ENCODE results near the gene FTO. TPM values are rescaled to one million over a fixed set of nuclear protein-coding genes. Genes with fewer than 3 reads are reported as not detected.
"Not testable (repeated sequence)": the region's sequence is repeated elsewhere in the genome, so short reads cannot be mapped to it uniquely, and the experiment has no call there.

The FTO gene
- total and polyA plus RNA-seq, 4 experiments from 2014 or later, result 61.5 to 126 (median 69.7) TPM

DNA sequence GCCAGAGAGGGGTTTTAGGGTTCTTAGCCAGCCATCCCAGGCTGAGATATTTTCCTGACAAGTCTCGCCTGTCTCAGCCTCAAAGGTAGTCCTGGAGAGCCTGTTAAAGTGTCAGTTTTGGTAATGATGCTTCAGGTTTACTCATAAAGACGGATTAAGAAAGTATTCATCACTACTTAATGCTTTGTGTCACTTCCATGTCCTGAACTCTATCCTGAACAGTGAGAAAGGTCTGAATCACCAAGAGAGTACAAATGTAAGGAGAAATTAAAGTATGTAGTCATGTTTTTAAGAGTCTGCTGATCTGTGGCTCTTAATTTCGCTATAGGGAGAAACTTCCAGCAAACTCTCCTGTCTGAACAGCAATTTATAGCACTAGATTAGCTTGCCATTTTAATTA, 14.3 kb upstream of the FTO start:
- no peak overlapping the region for H3K27ac ChIP-seq (ENCODE audit: low read depth, low read length)
- H3K4me3 Mint-ChIP-seq, result no peak overlapping the region
- H3K27me3 ChIP-seq (ENCODE audit: insufficient read depth, low read length), result no peaks in the 10 kb centered on the region
- H3K36me3 ChIP-seq (ENCODE audit: insufficient read depth, low read length), result no peaks in the 10 kb centered on the region
- ChIA-PET POLR2A (ENCODE audit: partially characterized antibody) (no interaction called here), CTCF (ENCODE audit: partially characterized antibody) (no interaction called here)
- no peak for DNase-seq
- peaks cover 0 to 5% (median 0%) of the 10 kb centered on the region in 8 donors for H3K9me3 Mint-ChIP-seq
- intact Hi-C loops (cut with micrococcal nuclease), result no loop called here
- no peaks in the 10 kb centered on the region for H3K27me3 Mint-ChIP-seq
- H3K27ac Mint-ChIP-seq, result no peak overlapping the region
- no peaks in the 10 kb centered on the region for H3K4me1 ChIP-seq (ENCODE audit: insufficient read depth, low read length)
- H3K36me3 Mint-ChIP-seq, result peaks cover 16 to 21% of the 10 kb centered on the region in 2 donors
- no peaks in the 10 kb centered on the region for H3K4me1 Mint-ChIP-seq
- H3K4me3 ChIP-seq (ENCODE audit: low read length in 2 of 2), result no peak overlapping the region
- no peaks in the 10 kb centered on the region for H3K9me3 ChIP-seq (ENCODE audit: control insufficient read depth in 1 of 2, low read length in 2 of 2)

DNA sequence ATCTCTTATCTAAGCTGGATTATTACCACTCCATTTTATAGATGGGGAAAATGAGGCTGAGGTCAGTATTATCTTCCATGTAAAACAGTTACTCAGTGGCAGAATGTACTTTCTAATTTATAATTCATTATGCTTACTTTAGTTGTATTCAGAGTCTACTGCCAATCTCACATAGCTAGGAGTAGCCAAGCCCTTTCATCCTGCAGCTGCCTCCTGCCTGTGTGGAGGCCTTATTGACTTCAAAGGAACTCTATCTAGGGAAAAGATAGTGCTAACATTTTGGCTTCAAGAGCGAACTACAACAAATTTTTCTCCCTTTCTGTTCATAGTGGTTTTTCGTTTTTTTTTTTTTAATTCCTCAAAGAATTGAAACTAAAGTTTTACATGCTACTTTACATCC, 13.2 kb upstream of the FTO start:
- Histone ChIP-seq H3K36me3 (ENCODE audit: insufficient read depth, low read length) (no peaks in the 10 kb centered on the region), H3K27me3 (ENCODE audit: insufficient read depth, low read length) (no peaks in the 10 kb centered on the region), H3K9me3 (ENCODE audit: control insufficient read depth in 1 of 2, low read length in 2 of 2) (no peaks in the 10 kb centered on the region), H3K4me1 (ENCODE audit: insufficient read depth, low read length) (no peaks in the 10 kb centered on the region), H3K27ac (ENCODE audit: low read depth, low read length) (no peak overlapping the region), H3K4me3 (ENCODE audit: low read length in 2 of 2) (no peak overlapping the region)
- Mint-ChIP-seq H3K36me3 (peaks cover 14 to 15% of the 10 kb centered on the region in 2 donors), H3K4me3 (no peak overlapping the region), H3K27ac (no peak overlapping the region), H3K27me3 (no peaks in the 10 kb centered on the region), H3K9me3 (no peaks in the 10 kb centered on the region), H3K4me1 (no peaks in the 10 kb centered on the region)
- DNase-seq, result no peak
- ChIA-PET POLR2A (ENCODE audit: partially characterized antibody) (no interaction called here), CTCF (ENCODE audit: partially characterized antibody) (no interaction called here)
- intact Hi-C loops (cut with micrococcal nuclease), result no loop called here

GRCh38 chr16:53692146-53692545, 11.8 kb upstream of the FTO start:
- H3K27ac ChIP-seq (ENCODE audit: low read depth, low read length), result no peak overlapping the region
- Mint-ChIP-seq H3K9me3 (no peaks in the 10 kb centered on the region), H3K27ac (no peak overlapping the region), H3K4me1 (no peaks in the 10 kb centered on the region), H3K36me3 (peaks cover 12% of the 10 kb centered on the region in 2 donors), H3K27me3 (no peaks in the 10 kb centered on the region), H3K4me3 (no peak overlapping the region)
- ChIA-PET POLR2A (ENCODE audit: partially characterized antibody) (no interaction called here), CTCF (ENCODE audit: partially characterized antibody) (no interaction called here)
- H3K27me3 ChIP-seq (ENCODE audit: insufficient read depth, low read length), result no peaks in the 10 kb centered on the region
- no peak overlapping the region for H3K4me3 ChIP-seq (ENCODE audit: low read length in 2 of 2)
- H3K9me3 ChIP-seq (ENCODE audit: control insufficient read depth in 1 of 2, low read length in 2 of 2), result no peaks in the 10 kb centered on the region
- no peak for DNase-seq
- intact Hi-C loops (cut with micrococcal nuclease), result no loop called here
- H3K36me3 ChIP-seq (ENCODE audit: insufficient read depth, low read length), result no peaks in the 10 kb centered on the region
- no peaks in the 10 kb centered on the region for H3K4me1 ChIP-seq (ENCODE audit: insufficient read depth, low read length)

DNA sequence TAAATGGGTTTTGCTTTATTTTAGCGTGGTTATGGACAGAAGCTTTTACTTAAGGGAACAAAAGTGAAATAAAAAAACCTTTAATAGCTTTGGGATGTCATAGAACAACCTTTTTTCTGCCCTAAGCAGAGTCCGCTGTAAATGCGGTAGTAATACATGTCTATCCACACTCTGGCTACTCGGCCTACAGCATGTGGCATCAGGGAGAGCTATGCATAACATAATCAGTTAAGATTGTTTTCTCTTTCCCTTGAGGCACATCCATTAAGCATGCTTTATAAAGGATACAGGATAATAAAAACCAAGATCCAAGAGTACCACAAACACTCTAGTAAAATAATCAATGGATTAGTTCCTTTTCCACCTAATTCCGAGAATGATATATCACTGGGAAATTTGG, 10.6 kb upstream of the FTO start:
- ChIA-PET CTCF (ENCODE audit: partially characterized antibody) (no interaction called here), POLR2A (ENCODE audit: partially characterized antibody) (no interaction called here)
- Histone ChIP-seq H3K4me3 (ENCODE audit: low read length in 2 of 2) (no peak overlapping the region), H3K27me3 (ENCODE audit: insufficient read depth, low read length) (no peaks in the 10 kb centered on the region), H3K4me1 (ENCODE audit: insufficient read depth, low read length) (no peaks in the 10 kb centered on the region), H3K36me3 (ENCODE audit: insufficient read depth, low read length) (no peaks in the 10 kb centered on the region), H3K27ac (ENCODE audit: low read depth, low read length) (no peak overlapping the region), H3K9me3 (ENCODE audit: control insufficient read depth in 1 of 2, low read length in 2 of 2) (no peaks in the 10 kb centered on the region)
- Mint-ChIP-seq H3K36me3 (peaks cover 12% of the 10 kb centered on the region in 2 donors), H3K27me3 (no peaks in the 10 kb centered on the region), H3K4me1 (no peaks in the 10 kb centered on the region), H3K4me3 (no peak overlapping the region), H3K27ac (no peak overlapping the region), H3K9me3 (no peaks in the 10 kb centered on the region)
- DNase-seq, result no peak
- intact Hi-C loops (cut with micrococcal nuclease), result no loop called here

DNA sequence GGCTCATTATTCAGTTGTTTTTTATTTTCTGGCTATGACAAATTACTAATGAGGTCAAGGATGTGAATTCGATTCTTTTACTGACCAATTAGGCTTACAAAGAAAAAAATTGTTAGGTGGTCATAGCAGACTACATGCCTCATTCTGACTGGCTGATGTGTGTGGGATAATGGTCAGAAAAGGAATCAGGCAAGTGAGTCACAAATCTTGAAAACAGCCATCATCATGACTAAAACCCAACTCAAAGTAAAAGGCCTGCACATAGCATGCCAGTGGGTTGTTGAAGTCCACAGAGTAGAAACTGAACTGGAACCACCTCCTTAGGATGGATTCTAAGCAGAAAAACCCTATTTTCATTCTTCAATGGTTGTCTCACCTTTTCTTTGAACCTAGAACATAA, 8.9 kb upstream of the FTO start:
- intact Hi-C loops (cut with micrococcal nuclease), result no loop called here
- no peak for DNase-seq
- no peak overlapping the region for H3K27ac Mint-ChIP-seq

GRCh38 chr16:53698271-53698670, 5.7 kb upstream of the FTO start:
- H3K9me3 ChIP-seq (ENCODE audit: control insufficient read depth in 1 of 2, low read length in 2 of 2); H3K4me3 Mint-ChIP-seq; H3K27ac Mint-ChIP-seq; DNase-seq; H3K4me1 Mint-ChIP-seq; H3K27me3 Mint-ChIP-seq; H3K27ac ChIP-seq (ENCODE audit: low read depth, low read length); H3K36me3 Mint-ChIP-seq; CTCF ChIA-PET (ENCODE audit: partially characterized antibody); intact Hi-C loops (cut with micrococcal nuclease); H3K36me3 ChIP-seq (ENCODE audit: insufficient read depth, low read length); H3K4me3 ChIP-seq (ENCODE audit: low read length in 2 of 2); POLR2A ChIA-PET (ENCODE audit: partially characterized antibody); H3K27me3 ChIP-seq (ENCODE audit: insufficient read depth, low read length); H3K9me3 Mint-ChIP-seq; H3K4me1 ChIP-seq (ENCODE audit: insufficient read depth, low read length): not testable (repeated sequence)

More for the DNA sequence above, 8.9 kb upstream of the FTO start:
- Histone ChIP-seq H3K36me3 (ENCODE audit: insufficient read depth, low read length) (no peaks in the 10 kb centered on the region), H3K9me3 (ENCODE audit: control insufficient read depth in 1 of 2, low read length in 2 of 2) (no peaks in the 10 kb centered on the region), H3K27me3 (ENCODE audit: insufficient read depth, low read length) (no peaks in the 10 kb centered on the region), H3K4me1 (ENCODE audit: insufficient read depth, low read length) (no peaks in the 10 kb centered on the region), H3K4me3 (ENCODE audit: low read length in 2 of 2) (no peak overlapping the region), H3K27ac (ENCODE audit: low read depth, low read length) (no peak overlapping the region)
- H3K36me3 Mint-ChIP-seq, result peaks cover 12% of the 10 kb centered on the region in 2 donors
- ChIA-PET POLR2A (ENCODE audit: partially characterized antibody) (no interaction called here), CTCF (ENCODE audit: partially characterized antibody) (no interaction called here)
- no peak overlapping the region for H3K4me3 Mint-ChIP-seq
- H3K9me3 Mint-ChIP-seq, result no peaks in the 10 kb centered on the region
- no peaks in the 10 kb centered on the region for H3K27me3 Mint-ChIP-seq
- no peaks in the 10 kb centered on the region for H3K4me1 Mint-ChIP-seq

- CTCF ChIA-PET (ENCODE audit: partially characterized antibody), result interaction anchor here (0.7 to 0.9 kb wide), 3 partner anchors 37 to 194 kb away, joined by 3 read pairs; no protein-coding TSS in a partner anchor
- Histone ChIP-seq H3K27ac (ENCODE audit: low read depth, low read length) (peak overlapping the region; percentile 59), H3K9me3 (ENCODE audit: control insufficient read depth in 1 of 2, low read length in 2 of 2) (no peaks in the 10 kb centered on the region), H3K36me3 (ENCODE audit: insufficient read depth, low read length) (no peaks in the 10 kb centered on the region), H3K4me3 (ENCODE audit: low read length in 2 of 2) (peak overlapping the region; percentile 54 to 85), H3K27me3 (ENCODE audit: insufficient read depth, low read length) (no peaks in the 10 kb centered on the region), H3K4me1 (ENCODE audit: insufficient read depth, low read length) (peaks cover 23% of the 10 kb centered on the region)
- Mint-ChIP-seq H3K36me3 (peaks cover 6 to 7% of the 10 kb centered on the region in 2 donors), H3K4me3 (peak overlapping the region; percentile 96 to 100 (median 98)), H3K9me3 (no peaks in the 10 kb centered on the region), H3K4me1 (peaks cover 23 to 50% (median 36%) of the 10 kb centered on the region in 4 donors), H3K27me3 (no peaks in the 10 kb centered on the region), H3K27ac (peak overlapping the region; percentile 90 to 99 (median 97))
- POLR2A ChIA-PET (ENCODE audit: partially characterized antibody), result interaction anchor here (0.8 to 1.4 kb wide), 6 partner anchors 39 to 649 kb away, joined by 3 to 6 read pairs (median 4); partner anchors contain the start of genes AKTIP and CHD9
- intact Hi-C loops (cut with micrococcal nuclease), result loop anchor here (2.0 to 5.0 kb wide), 3 partner anchors 118 to 270 kb away; partner anchors contain the start of gene RBL2
- no peak for DNase-seq
Observed at GRCh38 chr16:53704445-53704813, 473 bp downstream of the FTO start.

- Histone ChIP-seq H3K4me3 (ENCODE audit: low read length in 2 of 2) (no peak overlapping the region), H3K36me3 (ENCODE audit: insufficient read depth, low read length) (no peaks in the 10 kb centered on the region), H3K9me3 (ENCODE audit: control insufficient read depth in 1 of 2, low read length in 2 of 2) (no peaks in the 10 kb centered on the region), H3K4me1 (ENCODE audit: insufficient read depth, low read length) (peaks cover 23% of the 10 kb centered on the region), H3K27ac (ENCODE audit: low read depth, low read length) (no peak overlapping the region), H3K27me3 (ENCODE audit: insufficient read depth, low read length) (no peaks in the 10 kb centered on the region)
- Mint-ChIP-seq H3K4me3 (peak overlapping the region in 1 of 8 donors; percentile 2), H3K27ac (peak overlapping the region in 1 of 7 donors; percentile 78), H3K4me1 (peaks cover 27 to 55% (median 40%) of the 10 kb centered on the region in 4 donors), H3K27me3 (no peaks in the 10 kb centered on the region), H3K9me3 (no peaks in the 10 kb centered on the region), H3K36me3 (peaks cover 10 to 17% of the 10 kb centered on the region in 2 donors)
- ChIA-PET CTCF (ENCODE audit: partially characterized antibody) (no interaction called here), POLR2A (ENCODE audit: partially characterized antibody) (no interaction called here)
- intact Hi-C loops (cut with micrococcal nuclease), result no loop called here
- no peak for DNase-seq
Observed at GRCh38 chr16:53707671-53708070, 3.7 kb downstream of the FTO start.

All from CD4-positive, alpha-beta memory T cell (primary cell).